HG02623 (cell line): Measurements from ENCODE around the gene KCNT1.

Source experiments
- ATAC-seq: cut with Tn5 transposase; IDR thresholded peaks from one replicate; pipeline ENCODE4 v1.9.1; 2021; ENCODE audit warnings: moderate library complexity; ENCODE audit not compliant: unreplicated experiment

The KCNT1 gene

GRCh38 chr9:135762921-135763320 is 60.9 kb downstream of the KCNT1 start:
- no peak for ATAC-seq

GRCh38 chr9:135763716-135764446 is 61.9 kb downstream of the KCNT1 start:
- ATAC-seq = no peak

GRCh38 chr9:135764731-135765130 is 62.7 kb downstream of the KCNT1 start:
- no peak for ATAC-seq

- no peak for ATAC-seq
Observed at GRCh38 chr9:135765416-135765815, 63.4 kb downstream of the KCNT1 start.

GRCh38 chr9:135766251-135766650 is 64.3 kb downstream of the KCNT1 start:
- ATAC-seq = no peak

GRCh38 chr9:135766707-135767106 is 64.7 kb downstream of the KCNT1 start:
- no peak for ATAC-seq

GRCh38 chr9:135768516-135769218 is 66.7 kb downstream of the KCNT1 start:
- no peak for ATAC-seq

GRCh38 chr9:135769489-135770202 is 67.7 kb downstream of the KCNT1 start:
- ATAC-seq = no peak

GRCh38 chr9:135770203-135770535 is 68.2 kb downstream of the KCNT1 start:
- no peak for ATAC-seq

- no peak for ATAC-seq
Observed at GRCh38 chr9:135770771-135771170, 68.8 kb downstream of the KCNT1 start.

GRCh38 chr9:135771401-135772051 is 69.5 kb downstream of the KCNT1 start:
- ATAC-seq = no peak

- no peak for ATAC-seq
Observed at GRCh38 chr9:135772056-135772646, 70.2 kb downstream of the KCNT1 start.

GRCh38 chr9:135772702-135773493 is 70.9 kb downstream of the KCNT1 start:
- no peak for ATAC-seq

GRCh38 chr9:135773530-135774238 is 71.7 kb downstream of the KCNT1 start:
- ATAC-seq = no peak

- no peak for ATAC-seq
Observed at GRCh38 chr9:135774239-135774747, 72.3 kb downstream of the KCNT1 start.

- ATAC-seq = no peak
Observed at GRCh38 chr9:135774794-135775525, 73.0 kb downstream of the KCNT1 start.

GRCh38 chr9:135775911-135776310 is 73.9 kb downstream of the KCNT1 start:
- ATAC-seq = no peak

GRCh38 chr9:135776893-135777622 is 75.1 kb downstream of the KCNT1 start:
- ATAC-seq = no peak
